IMR-90 (cell line): ENCODE data around the gene NDST1. TPM values are rescaled to one million over a fixed set of nuclear protein-coding genes. Genes with fewer than 3 reads are reported as not detected.

Experiments
- ATAC-seq: fragments of 200-7000 bp; cut with Tn5 transposase; 2 replicates; pipeline ENCODE4 v1.9.1; 2020; ENCODE audit warnings: low read depth, mild to moderate bottlenecking, moderate library complexity
- BruUV-seq: library from RNA; stranded (reverse); fragments of 400-500 nt; replicated peaks from 2 replicates; lab custom pipeline; 2021; lab: Mats Ljungman, UMichigan
- CTCF ChIA-PET: fragments of 300-600 bp; formaldehyde crosslinking; extraction: SDS; loops from one replicate; lab custom pipeline; 2021; ENCODE audit warnings: antibody characterized with exemption; lab: Yijun Ruan, JAX
- POLR2A ChIA-PET: fragments of 300-600 bp; sonication (Branson Sonifier 250); formaldehyde crosslinking; loops from one replicate; lab custom pipeline; 2022; ENCODE audit warnings: antibody characterized with exemption; ENCODE audit not compliant: unreplicated experiment; lab: Charles Lee
- DNase-seq: peaks from one replicate; pipeline ENCODE4 v3.0.0; 2013
- H2AFZ ChIP-seq: replicated peaks from 2 replicates; pipeline ENCODE3; 2013; ENCODE audit warnings: low read length, mild to moderate bottlenecking; ENCODE audit not compliant: poor library complexity
- H2AK5ac ChIP-seq: 2 replicates; pipeline ENCODE4 v1.6.1; 2013; ENCODE audit warnings: low read depth, low read length, inconsistent platforms
- H2AK9ac ChIP-seq: replicated peaks from 2 replicates; pipeline ENCODE3; 2013; ENCODE audit warnings: mild to moderate bottlenecking, low read depth, low read length, moderate library complexity; ENCODE audit not compliant: poor library complexity
- H2BK120ac ChIP-seq: 2 replicates; pipeline ENCODE4 v1.6.1; 2013; ENCODE audit warnings: low read depth, low read length, inconsistent platforms
- H2BK15ac ChIP-seq: 3 replicates; pipeline ENCODE4 v1.6.1; 2013; ENCODE audit warnings: low read depth, low read length, inconsistent platforms
- H2BK20ac ChIP-seq: 2 replicates; pipeline ENCODE4 v1.6.1; 2013; ENCODE audit warnings: low read depth, mild to moderate bottlenecking, inconsistent platforms, low read length, moderate library complexity
- H2BK5ac ChIP-seq: 2 replicates; pipeline ENCODE4 v1.6.1; 2013; ENCODE audit warnings: mild to moderate bottlenecking, low read depth, low read length, inconsistent platforms; ENCODE audit not compliant: poor library complexity, severe bottlenecking
- H3K14ac ChIP-seq: replicated peaks from 2 replicates; pipeline ENCODE4 v1.6.1; 2013; ENCODE audit warnings: low read depth, low read length, inconsistent platforms
- H3K18ac ChIP-seq: 2 replicates; pipeline ENCODE4 v1.6.1; 2013; ENCODE audit warnings: low read depth, low read length, control low read depth
- H3K23ac ChIP-seq: 2 replicates; pipeline ENCODE4 v1.6.1; 2013; ENCODE audit warnings: low read depth, low read length, inconsistent platforms
- H3K27ac ChIP-seq: 2 replicates; pipeline ENCODE4 v1.5.1; 2013; ENCODE audit warnings: mild to moderate bottlenecking, control low read depth, low read length; ENCODE audit not compliant: insufficient read depth
- H3K27me3 ChIP-seq: 2 replicates; pipeline ENCODE4 v1.6.1; 2013; ENCODE audit warnings: low read length; ENCODE audit not compliant: control insufficient read depth, insufficient read depth
- H3K36me3 ChIP-seq: 2 replicates; pipeline ENCODE4 v1.6.1; 2013; ENCODE audit warnings: low read length, mixed read lengths; ENCODE audit not compliant: control insufficient read depth, insufficient read depth
- H3K4ac ChIP-seq: 2 replicates; pipeline ENCODE4 v1.6.1; 2013; ENCODE audit warnings: low read depth, low read length, inconsistent platforms
- H3K4me1 ChIP-seq: 2 replicates; pipeline ENCODE4 v1.6.1; 2013; ENCODE audit warnings: low read length, mixed read lengths; ENCODE audit not compliant: control insufficient read depth, insufficient read depth
- H3K4me2 ChIP-seq: 2 replicates; pipeline ENCODE4 v1.6.1; 2013; ENCODE audit warnings: low read depth, mild to moderate bottlenecking, control low read depth, low read length, moderate library complexity
- H3K4me3 ChIP-seq: 2 replicates; pipeline ENCODE4 v1.5.1; 2013; ENCODE audit warnings: low read depth, mild to moderate bottlenecking, control low read depth, low read length, moderate library complexity; ENCODE audit not compliant: insufficient read depth
- H3K56ac ChIP-seq: 2 replicates; pipeline ENCODE4 v1.6.1; 2013; ENCODE audit warnings: low read length, inconsistent platforms; ENCODE audit not compliant: insufficient read depth; ENCODE audit errors: extremely low read depth
- H3K79me1 ChIP-seq, 2 experiments: 2 replicates each; pipeline ENCODE4 v1.6.1; 2013; ENCODE audit warnings: low read length in 2 of 2, inconsistent platforms in 1 of 2, low read depth in 1 of 2
- H3K9ac ChIP-seq: 2 replicates; pipeline ENCODE4 v1.6.1; 2013; ENCODE audit warnings: low read depth, low read length, control low read depth
- H3K9me1 ChIP-seq: 2 replicates; pipeline ENCODE4 v1.6.1; 2013; ENCODE audit warnings: low read length, inconsistent platforms; ENCODE audit not compliant: insufficient read depth
- H3K9me3 ChIP-seq: 2 replicates; pipeline ENCODE4 v1.6.1; 2013; ENCODE audit warnings: low read length; ENCODE audit not compliant: control insufficient read depth, insufficient read depth
- H4K20me1 ChIP-seq: 2 replicates; pipeline ENCODE4 v1.6.1; 2013; ENCODE audit warnings: low read length, inconsistent platforms; ENCODE audit not compliant: insufficient read depth
- H4K5ac ChIP-seq: 2 replicates; pipeline ENCODE4 v1.6.1; 2013; ENCODE audit warnings: mild to moderate bottlenecking, low read depth, low read length, control low read depth
- H4K8ac ChIP-seq, 2 experiments: 2 replicates each; pipeline ENCODE4 v1.6.1; 2013; ENCODE audit warnings: low read depth in 2 of 2, low read length in 2 of 2, control low read depth in 1 of 2, inconsistent platforms in 1 of 2
- H4K91ac ChIP-seq: 2 replicates; pipeline ENCODE4 v1.6.1; 2013; ENCODE audit warnings: low read depth, low read length, inconsistent platforms; ENCODE audit not compliant: insufficient read depth
- BHLHE40 ChIP-seq: fragments of 150-350 bp; IDR thresholded peaks from 2 replicates; pipeline ENCODE4 v1.6.1; 2016; ENCODE audit warnings: mild to moderate bottlenecking, low read depth, low read length
- CEBPB ChIP-seq: IDR thresholded peaks from 2 replicates; pipeline ENCODE4 v1.6.1; 2012; ENCODE audit warnings: low read depth, low read length, improper control_type of control experiment
- CHD1 ChIP-seq: IDR thresholded peaks from 2 replicates; pipeline ENCODE4 v1.6.1; 2012; ENCODE audit warnings: low read depth, low read length, improper control_type of control experiment
- CTCF ChIP-seq: conservative IDR thresholded peaks from 2 replicates; pipeline ENCODE4 v1.5.1; 2012; ENCODE audit warnings: mild to moderate bottlenecking, low read depth, low read length, improper control_type of control experiment
- ELK1 ChIP-seq: fragments of 150-350 bp; IDR thresholded peaks from 2 replicates; pipeline ENCODE4 v1.6.1; 2016; ENCODE audit warnings: low read depth, mild to moderate bottlenecking, low read length, moderate library complexity, borderline replicate concordance
- FOS ChIP-seq: fragments of 150-350 bp; IDR thresholded peaks from 2 replicates; pipeline ENCODE4 v1.6.1; 2016; ENCODE audit warnings: low read depth, low read length
- MAFK ChIP-seq: IDR thresholded peaks from 2 replicates; pipeline ENCODE4 v1.6.1; 2012; ENCODE audit warnings: low read depth, low read length, improper control_type of control experiment
- MAZ ChIP-seq: IDR thresholded peaks from 2 replicates; pipeline ENCODE4 v1.6.1; 2012; ENCODE audit warnings: low read depth, mild to moderate bottlenecking, low read length, improper control_type of control experiment, moderate library complexity, borderline replicate concordance
- MXI1 ChIP-seq: IDR thresholded peaks from 2 replicates; pipeline ENCODE4 v1.6.1; 2012; ENCODE audit warnings: low read depth, mild to moderate bottlenecking, low read length, moderate library complexity, borderline replicate concordance
- NFE2L2 ChIP-seq: fragments of 150-350 bp; IDR thresholded peaks from 2 replicates; pipeline ENCODE4 v1.6.1; 2016; ENCODE audit warnings: low read depth, mild to moderate bottlenecking, low read length
- POLR2A ChIP-seq: IDR thresholded peaks from 2 replicates; pipeline ENCODE4 v1.6.1; 2012; ENCODE audit warnings: mild to moderate bottlenecking, low read depth, low read length
- RAD21 ChIP-seq: IDR thresholded peaks from 2 replicates; pipeline ENCODE4 v1.6.1; 2012; ENCODE audit warnings: low read length, improper control_type of control experiment
- RCOR1 ChIP-seq: IDR thresholded peaks from 2 replicates; pipeline ENCODE4 v1.6.1; 2012; ENCODE audit warnings: mild to moderate bottlenecking, low read length, improper control_type of control experiment; ENCODE audit not compliant: insufficient replicate concordance
- RFX5 ChIP-seq: IDR thresholded peaks from 2 replicates; pipeline ENCODE4 v1.8.0; 2012; ENCODE audit warnings: low read depth, mild to moderate bottlenecking, low read length, moderate library complexity
- SMC3 ChIP-seq: fragments of 150-350 bp; IDR thresholded peaks from 2 replicates; pipeline ENCODE4 v1.6.1; 2016; ENCODE audit warnings: low read depth, mild to moderate bottlenecking, antibody characterized with exemption, low read length, moderate library complexity
- USF2 ChIP-seq: fragments of 150-350 bp; IDR thresholded peaks from 2 replicates; pipeline ENCODE4 v1.6.1; 2017; ENCODE audit warnings: mild to moderate bottlenecking, antibody characterized with exemption, low read length, low read depth
- WGBS, 2 experiments: methylation state at CpG; one replicate each; pipeline versions ENCODE4 v1.1.5 to v1.1.7; 2013; ENCODE audit warnings: missing lambda C conversion rate in 2 of 2; ENCODE audit not compliant: insufficient read length in 1 of 2; ENCODE audit errors: extremely low coverage in 2 of 2; 5-methylcytosine and 5-hydroxymethylcytosine counted together
- dilution Hi-C: fragments of 300-500 bp; cut with HindIII; formaldehyde crosslinking; loops from one replicate; pipeline ENCODE4 v1.14.3; 2018; ENCODE audit warnings: low sequenced_read_pairs; ENCODE audit not compliant: unreplicated experiment
- in situ Hi-C: fragments of 300-500 bp; cut with MboI; formaldehyde crosslinking; loops from 3 replicates; pipeline ENCODE4 v1.14.3; 2019; ENCODE audit warnings: low sequenced_read_pairs, inconsistent platforms, mixed read lengths
- intact Hi-C: fragments of 100-400 bp; cut with micrococcal nuclease; formaldehyde crosslinking; loops from 2 replicates; pipeline ENCODE4 v1.10.0; 2022
- polyA plus RNA-seq, 3 experiments: library from polyadenylated mRNA; depleted of rRNA; stranded (reverse); fragments of >200 nt; gene quantifications; 2 replicates each; pipeline ENCODE4 v1.2.3, GENCODE V29; 2012; ENCODE audit warnings: low replicate concordance in 1 of 3
- total RNA-seq: library from RNA; depleted of rRNA; stranded (reverse); fragments of >200 nt; gene quantifications from 2 replicates; pipeline ENCODE4 v1.2.3, GENCODE V29; 2012

The NDST1 gene
- total and polyA plus RNA-seq, 2 of the 4 experiments (the other 2 are of a cell fraction): 30.5 to 80.4 TPM

- peak overlapping the region; percentile 41; the same call in 1 of the 2 replicates for H4K5ac ChIP-seq
- ATAC-seq (no peak), DNase-seq (no peak)
- H4K8ac ChIP-seq: peak overlapping the region; percentile 10 to 34; a peak in 3 of 4 replicates
- TF ChIP-seq POLR2A (no peak), CEBPB (no peak), RFX5 (no peak), CTCF (no peak), NFE2L2 (no peak), MAFK (no peak), RAD21 (no peak), CHD1 (no peak), BHLHE40 (no peak), ELK1 (no peak), MAZ (no peak), SMC3 (no peak), RCOR1 (no peak), USF2 (no peak), FOS (no peak), MXI1 (no peak)
- dilution Hi-C loops: no loop called here
- peak overlapping the region; percentile 48 for H3K14ac ChIP-seq
- 0 out of 2 replicates have a peak overlapping the region, but pooled peaks have one; percentile 38 for H2BK20ac ChIP-seq
- H3K4me3 ChIP-seq: no peak overlapping the region
- CTCF ChIA-PET: interaction anchor here (1.5 kb wide), 2 partner anchors 21 to 31 kb away, joined by 3 to 4 read pairs; no protein-coding TSS in a partner anchor
- H2AK5ac ChIP-seq: peak overlapping the region; percentile 30
- no peaks in the 10 kb centered on the region for H3K9me3 ChIP-seq
- in situ Hi-C loops: no loop called here
- H3K4me2 ChIP-seq: peak overlapping the region; percentile 88
- intact Hi-C loops: no loop called here
- peak overlapping the region; percentile 45; the same call in 2 of the 3 replicates for H2BK15ac ChIP-seq
- H3K79me1 ChIP-seq: peaks cover 15 to 61% of the 10 kb centered on the region in 2 experiments; a peak in 3 of 4 replicates
- H3K9me1 ChIP-seq: peaks cover 17% of the 10 kb centered on the region
- 47% methylated on average over 2 of the region's 2 CpGs; no CpG with 5 or more reads in 1 of the 2 experiments for WGBS, 2 experiments
- peaks cover 58% of the 10 kb centered on the region for H4K20me1 ChIP-seq
- no peak overlapping the region for H2AFZ ChIP-seq
- peak overlapping the region; percentile 74; the same call in 1 of the 2 replicates for H3K23ac ChIP-seq
- H2BK5ac ChIP-seq: peak overlapping the region; percentile 99
- peak overlapping the region; percentile 35; the same call in 1 of the 2 replicates for H3K9ac ChIP-seq
- H3K56ac ChIP-seq: no peak overlapping the region
- no peaks in the 10 kb centered on the region for H3K27me3 ChIP-seq
- H3K18ac ChIP-seq: peak overlapping the region; percentile 55; the same call in 1 of the 2 replicates
- peak overlapping the region; percentile 87 for H3K4ac ChIP-seq
- no TSS peak for BruUV-seq
- peak overlapping the region; percentile 47 for H2AK9ac ChIP-seq
- POLR2A ChIA-PET: interaction anchor here (1.1 kb wide), 1 partner anchor 18 kb away, joined by 3 read pairs; no protein-coding TSS in a partner anchor
- H2BK120ac ChIP-seq: peak overlapping the region; percentile 65; the same call in 1 of the 2 replicates
- peaks cover 48% of the 10 kb centered on the region for H3K4me1 ChIP-seq
- H4K91ac ChIP-seq: peak overlapping the region; percentile 72
- H3K27ac ChIP-seq: peak overlapping the region; percentile 75
- H3K36me3 ChIP-seq: peaks cover 3% of the 10 kb centered on the region; the same call in 1 of the 2 replicates
Measured at GRCh38 chr5:150490296-150490669, 17.6 kb upstream of the NDST1 start.
